HepG2 (cell line): ENCODE results near the gene TCP11L1. TPM values are rescaled to one million over a fixed set of nuclear protein-coding genes. Genes with fewer than 3 reads are reported as not detected.

Experiments
- AGO2 ChIP-seq: fragments of 200-400 bp; formaldehyde crosslinking; optimal IDR thresholded peaks from 2 replicates; pipeline ENCODE3; 2017; ENCODE audit warnings: mild to moderate bottlenecking, low read depth, low read length, moderate library complexity
- AHR ChIP-seq: IDR thresholded peaks from 2 replicates; pipeline ENCODE4 v1.6.1; 2018; ENCODE audit warnings: missing genetic modification reagents, missing compliant biosample characterization
- CBFB ChIP-seq: sonication (generic); formaldehyde crosslinking; IDR thresholded peaks from 2 replicates; pipeline ENCODE4 v1.4.0; 2020; ENCODE audit warnings: missing genetic modification reagents
- CBX5 ChIP-seq: sonication (generic); formaldehyde crosslinking; IDR thresholded peaks from 2 replicates; pipeline ENCODE4 v1.4.0; 2020; ENCODE audit warnings: missing genetic modification reagents, borderline replicate concordance
- DNMT3B ChIP-seq: conservative IDR thresholded peaks from 2 replicates; pipeline ENCODE4 v1.6.1; 2016; ENCODE audit warnings: missing biosample characterization, control low read depth
- FOXM1 ChIP-seq: sonication (generic); formaldehyde crosslinking; IDR thresholded peaks from 2 replicates; pipeline ENCODE4 v1.5.0; 2020; ENCODE audit warnings: missing genetic modification reagents
- HNRNPH1 ChIP-seq: fragments of 200-400 bp; formaldehyde crosslinking; optimal IDR thresholded peaks from 2 replicates; pipeline ENCODE3; 2017; ENCODE audit warnings: mild to moderate bottlenecking, low read depth, low read length
- KLF16 ChIP-seq, 2 experiments: sonication (generic) in 1 of 2; formaldehyde crosslinking in 1 of 2; IDR thresholded peaks; 2 replicates each; pipeline versions ENCODE4 v1.6.1 to v1.8.0; 2016 to 2023; ENCODE audit warnings: missing genetic modification reagents in 2 of 2, missing compliant biosample characterization in 1 of 2
- MIXL1 ChIP-seq: IDR thresholded peaks from 2 replicates; pipeline ENCODE4 v1.6.1; 2016
- PTBP1 ChIP-seq: fragments of 200-400 bp; formaldehyde crosslinking; IDR thresholded peaks from 2 replicates; pipeline ENCODE4 v1.6.1; 2018; ENCODE audit warnings: low read length, low read depth; ENCODE audit not compliant: poor library complexity, severe bottlenecking
- RARG ChIP-seq: sonication (generic); formaldehyde crosslinking; IDR thresholded peaks from 2 replicates; pipeline ENCODE4 v1.4.0; 2020; ENCODE audit warnings: low read depth, mild to moderate bottlenecking, missing genetic modification reagents
- REST ChIP-seq, 2 experiments: IDR thresholded peaks; 2 replicates each; pipeline ENCODE4 v1.6.1; 2011 to 2012; ENCODE audit warnings: low read length in 2 of 2, borderline replicate concordance in 1 of 2, low read depth in 1 of 2, mild to moderate bottlenecking in 1 of 2, moderate library complexity in 1 of 2
- YEATS4 ChIP-seq: sonication (generic); formaldehyde crosslinking; IDR thresholded peaks from 2 replicates; pipeline ENCODE4 v1.4.0; 2020; ENCODE audit warnings: missing genetic modification reagents, borderline replicate concordance
- ZFAT ChIP-seq: sonication (generic); formaldehyde crosslinking; conservative IDR thresholded peaks from 2 replicates; pipeline ENCODE4 v1.8.1; 2023; ENCODE audit warnings: missing genetic modification reagents, inconsistent platforms
- ZFP36 ChIP-seq: fragments of 150-350 bp; IDR thresholded peaks from 2 replicates; pipeline ENCODE4 v1.6.1; 2018; ENCODE audit warnings: borderline replicate concordance, low read length, low read depth; ENCODE audit not compliant: partially characterized antibody
- ZNF20 ChIP-seq: sonication (generic); formaldehyde crosslinking; IDR thresholded peaks from 2 replicates; pipeline ENCODE4 v1.4.0; 2020; ENCODE audit warnings: mild to moderate bottlenecking, moderate library complexity, missing genetic modification reagents
- ZNF253 ChIP-seq: sonication (generic); formaldehyde crosslinking; IDR thresholded peaks from 2 replicates; pipeline ENCODE4 v1.8.0; 2022; ENCODE audit warnings: mild to moderate bottlenecking, missing genetic modification reagents, borderline replicate concordance
- ZNF451 ChIP-seq: sonication (generic); formaldehyde crosslinking; IDR thresholded peaks from 2 replicates; pipeline ENCODE4 v1.5.0; 2020; ENCODE audit warnings: mild to moderate bottlenecking, missing genetic modification reagents
- ZNF704 ChIP-seq: sonication (generic); formaldehyde crosslinking; IDR thresholded peaks from 2 replicates; pipeline ENCODE4 v1.8.1; 2023; ENCODE audit warnings: mild to moderate bottlenecking, inconsistent platforms, moderate library complexity, missing genetic modification reagents, borderline replicate concordance
- ZNF784 ChIP-seq: sonication (generic); formaldehyde crosslinking; IDR thresholded peaks from 2 replicates; pipeline ENCODE4 v1.5.1; 2020; ENCODE audit warnings: missing genetic modification reagents, mild to moderate bottlenecking, borderline replicate concordance
- ZSCAN5A ChIP-seq: sonication (generic); formaldehyde crosslinking; IDR thresholded peaks from 2 replicates; pipeline ENCODE4 v1.8.0; 2022; ENCODE audit warnings: mild to moderate bottlenecking, missing genetic modification reagents, borderline replicate concordance
- polyA plus RNA-seq, 8 experiments: library from polyadenylated mRNA; depleted of rRNA in 3 of 8; stranded (reverse) in 7 of 8; unstranded in 1 of 8; fragments of >200 nt; fragmentation: Illumina TruSeq in 4 of 8; extraction: Trizol in 4 of 8; gene quantifications; 2 replicates each; pipeline versions ENCODE4 v1.2.1 to v1.2.3, GENCODE V29; 2011 to 2016; ENCODE audit warnings: low read depth in 4 of 8, missing spikeins in 1 of 8, mixed read lengths in 1 of 8; ENCODE audit not compliant: insufficient read depth in 1 of 8
- total RNA-seq, 5 experiments: library from RNA; depleted of rRNA; stranded (reverse); fragments of >200 nt; fragmentation: Illumina TruSeq; extraction: Trizol; gene quantifications; 2 replicates each; pipeline ENCODE4 v1.2.3, GENCODE V29; 2016; ENCODE audit warnings: low read depth in 1 of 5

The TCP11L1 gene
- total and polyA plus RNA-seq, 2 of the 13 experiments (the other 11 are each of a cell fraction or from before 2014, with no cell fraction given), result 7.9 to 10.1 TPM

- TF ChIP-seq HNRNPH1 (no peak), CBX5 (CRISPR knock-in tag) (no peak), YEATS4 (peak; percentile 72), ZFAT (CRISPR knock-in tag) (0 out of 2 replicates have a peak, but pooled peaks have one; percentile 69), AHR (CRISPR knock-in tag) (no peak), MIXL1 (CRISPR knock-in tag) (0 out of 2 replicates have a peak, but pooled peaks have one; percentile 26), AGO2 (peak; percentile 74), ZNF784 (CRISPR knock-in tag) (no peak), FOXM1 (CRISPR knock-in tag) (no peak), ZNF704 (CRISPR knock-in tag) (no peak), KLF16 (CRISPR knock-in tag; IDR thresholded peaks at IDR 0.05) (peak in 1 of 2 experiments; percentile 71; a peak in 1 of 4 replicates), ZNF451 (CRISPR knock-in tag) (peak; percentile 87), REST (IDR thresholded peaks at IDR 0.05; ENCODE audit: borderline replicate concordance in 1 of 2, low read depth in 1 of 2, low read length in 2 of 2) (no peak), ZFP36 (no peak), PTBP1 (no peak), DNMT3B (CRISPR knock-in tag) (no peak), ZNF20 (no peak), RARG (CRISPR knock-in tag) (no peak), CBFB (CRISPR knock-in tag) (no peak; the same call in 1 of the 2 replicates), ZNF253 (no peak), ZSCAN5A (peak; percentile 91)
These were observed at the start of gene TCP11L1 (continued) for GRCh38 chr11:33039274-33040032.
